Prostate gland (tissue), 2 donors: ENCODE data around the gene PAQR8. TPM values are rescaled to one million over a fixed set of nuclear protein-coding genes. Genes with fewer than 3 reads are reported as not detected.

Experiments used
- DNase-seq: peaks from one replicate; pipeline ENCODE4 v3.0.0-alpha.2; 2019; ENCODE audit warnings: low spot score
- H3K27ac ChIP-seq, 2 donors: fragments of 200-600 bp; sonication (generic); 2 replicates each; pipeline ENCODE4 v1.5.1; 2017 to 2019
- H3K27me3 ChIP-seq: fragments of 200-600 bp; sonication (generic); replicated peaks from 2 replicates; pipeline ENCODE4 v1.5.1; 2019; ENCODE audit not compliant: insufficient read depth
- H3K36me3 ChIP-seq, 2 donors: fragments of 200-600 bp; sonication (generic); 1 replicate in 1 of 2; 2 replicates in 1 of 2; pipeline versions ENCODE4 v1.5.1 to v1.8.1; 2017 to 2019
- H3K4me1 ChIP-seq: fragments of 200-600 bp; sonication (generic); replicated peaks from 2 replicates; pipeline ENCODE4 v1.5.1; 2019
- H3K4me3 ChIP-seq, 2 donors: fragments of 200-600 bp; sonication (generic); 2 replicates each; pipeline ENCODE4 v1.5.1; 2017 to 2019
- H3K9me3 ChIP-seq: fragments of 200-600 bp; sonication (generic); 2 replicates; pipeline ENCODE4 v1.5.1; 2017
- POLR2A ChIP-seq: fragments of 450-650 bp; IDR thresholded peaks from one replicate; pipeline ENCODE4 v1.6.1; 2016; ENCODE audit warnings: antibody characterized with exemption, mild to moderate bottlenecking
- POLR2AphosphoS5 ChIP-seq: sonication (generic); formaldehyde crosslinking; IDR thresholded peaks from one replicate; pipeline ENCODE4 v1.6.1; 2017; ENCODE audit warnings: antibody characterized with exemption
- WGBS: methylation state at CpG from one replicate; pipeline ENCODE4 v1.1.5; 2018; 5-methylcytosine and 5-hydroxymethylcytosine counted together
- intact Hi-C: fragments of 100-400 bp; cut with DNase I; formaldehyde crosslinking; loops from one replicate; pipeline ENCODE4 v1.14.2; 2022
- total RNA-seq, 2 donors: library from RNA; depleted of rRNA; stranded (reverse); fragments of >200 nt; gene quantifications; one replicate each; pipeline ENCODE4 v1.1.0, GENCODE V29; 2016
- TF ChIP-seq, protein P1 (sequence below), 4 experiments: fragments of 200-600 bp in 2 of 4; fragments of 450-650 bp in 2 of 4; sonication (generic) in 2 of 4; IDR thresholded peaks; 1 replicate in 3 of 4; 2 replicates in 1 of 4; pipeline ENCODE4 v1.5.1; 2016 to 2019; ENCODE audit warnings: antibody characterized with exemption in 4 of 4, mild to moderate bottlenecking in 2 of 4, moderate library complexity in 2 of 4

PAQR8 gene
- 10 to 100 TPM in 1 of 2 donors, 1 to 10 TPM in 1; 9.9 to 15.8 TPM for total RNA-seq

GRCh38 chr6:52361945-52362442, at the start of gene PAQR8:
TSS of gene PAQR8 (plus strand) at chr6:52362151. CDS start at chr6:52403214, 41,063 bp downstream.
- no peaks in the 10 kb centered on the region for H3K36me3 ChIP-seq
- H3K27ac ChIP-seq, result peak within 1 kb of the TSS; percentile 70 to 71
- H3K9me3 ChIP-seq, result no peaks in the 10 kb centered on the region
- no peaks in the 10 kb centered on the region for H3K27me3 ChIP-seq
- DNase-seq, result peak; percentile 48
- intact Hi-C loops, result loop anchor here (1.0 kb wide), 1 partner anchor 77 kb away; no protein-coding TSS in a partner anchor
- peak within 1 kb of the TSS; percentile 66 to 83 for H3K4me3 ChIP-seq
- no peaks in the 10 kb centered on the region for H3K4me1 ChIP-seq
- TF ChIP-seq POLR2A, result peak; percentile 59
- TF ChIP-seq, protein P1, sequence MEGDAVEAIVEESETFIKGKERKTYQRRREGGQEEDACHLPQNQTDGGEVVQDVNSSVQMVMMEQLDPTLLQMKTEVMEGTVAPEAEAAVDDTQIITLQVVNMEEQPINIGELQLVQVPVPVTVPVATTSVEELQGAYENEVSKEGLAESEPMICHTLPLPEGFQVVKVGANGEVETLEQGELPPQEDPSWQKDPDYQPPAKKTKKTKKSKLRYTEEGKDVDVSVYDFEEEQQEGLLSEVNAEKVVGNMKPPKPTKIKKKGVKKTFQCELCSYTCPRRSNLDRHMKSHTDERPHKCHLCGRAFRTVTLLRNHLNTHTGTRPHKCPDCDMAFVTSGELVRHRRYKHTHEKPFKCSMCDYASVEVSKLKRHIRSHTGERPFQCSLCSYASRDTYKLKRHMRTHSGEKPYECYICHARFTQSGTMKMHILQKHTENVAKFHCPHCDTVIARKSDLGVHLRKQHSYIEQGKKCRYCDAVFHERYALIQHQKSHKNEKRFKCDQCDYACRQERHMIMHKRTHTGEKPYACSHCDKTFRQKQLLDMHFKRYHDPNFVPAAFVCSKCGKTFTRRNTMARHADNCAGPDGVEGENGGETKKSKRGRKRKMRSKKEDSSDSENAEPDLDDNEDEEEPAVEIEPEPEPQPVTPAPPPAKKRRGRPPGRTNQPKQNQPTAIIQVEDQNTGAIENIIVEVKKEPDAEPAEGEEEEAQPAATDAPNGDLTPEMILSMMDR (IDR thresholded peaks at IDR 0.05), result no peak
- WGBS, result 0% methylated on average over 38 of the region's 69 CpGs

DNA sequence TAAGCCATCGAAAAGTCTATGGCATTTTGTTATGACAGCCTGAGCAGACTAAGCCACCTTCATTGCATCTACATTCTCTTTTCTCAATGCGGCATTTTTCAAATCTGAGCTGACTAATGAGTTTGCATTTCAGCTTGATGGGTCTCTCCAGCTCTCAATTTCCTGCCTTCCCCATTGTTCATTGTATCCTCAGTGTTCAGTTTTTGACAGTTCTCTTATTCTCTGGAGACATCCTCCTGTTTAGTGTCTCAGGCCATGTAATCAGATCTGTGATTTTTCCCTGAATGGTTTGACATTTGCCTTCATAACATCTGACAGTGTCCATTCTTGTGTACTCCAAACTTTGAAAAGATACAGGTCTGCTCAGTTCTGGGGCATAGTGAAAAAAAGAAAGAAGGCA, 49.5 kb upstream of the PAQR8 start:
- Histone ChIP-seq H3K4me1 (no peaks in the 10 kb centered on the region), H3K9me3 (no peaks in the 10 kb centered on the region)

DNA sequence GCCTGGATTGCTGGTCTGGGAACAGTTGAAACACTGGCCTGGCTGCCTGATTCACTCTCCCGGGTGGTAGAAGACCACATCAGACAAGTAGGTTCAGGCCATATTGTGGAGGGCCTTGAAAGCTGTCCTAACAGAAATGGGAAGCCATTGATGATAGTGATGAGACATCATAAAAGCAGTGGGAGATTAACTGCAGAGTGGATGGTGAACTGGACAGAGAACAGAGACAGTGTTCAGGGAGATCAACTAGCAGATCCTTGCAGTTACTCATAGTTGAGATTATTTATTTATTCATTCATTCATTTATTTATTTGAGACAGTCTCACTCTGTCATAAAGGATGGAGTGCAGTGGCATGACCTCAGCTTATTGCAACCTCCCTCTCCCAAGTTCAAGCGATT, 47.2 kb upstream of the PAQR8 start:
- Histone ChIP-seq H3K27me3 (no peaks in the 10 kb centered on the region), H3K4me3 (no peak overlapping the region), H3K27ac (no peak overlapping the region), H3K36me3 (no peaks in the 10 kb centered on the region), H3K9me3 (no peaks in the 10 kb centered on the region), H3K4me1 (no peaks in the 10 kb centered on the region)
- 86% methylated on average over 2 of the region's 2 CpGs for WGBS
- TF ChIP-seq POLR2A, result no peak
- TF ChIP-seq, protein P1 (IDR thresholded peaks at IDR 0.05), result no peak
- TF ChIP-seq POLR2AphosphoS5, result no peak
- no peak for DNase-seq
- intact Hi-C loops, result no loop called here

More for the DNA sequence above, 49.5 kb upstream of the PAQR8 start:
- WGBS, result 96% methylated on average over 2 of the region's 2 CpGs
- TF ChIP-seq POLR2AphosphoS5, result no peak
- no peak for TF ChIP-seq POLR2A
- TF ChIP-seq, protein P1 (IDR thresholded peaks at IDR 0.05), result no peak
- no peak for DNase-seq
- Histone ChIP-seq H3K27me3 (no peaks in the 10 kb centered on the region), H3K4me3 (no peak overlapping the region), H3K27ac (no peak overlapping the region), H3K36me3 (no peaks in the 10 kb centered on the region)
- intact Hi-C loops, result no loop called here

DNA sequence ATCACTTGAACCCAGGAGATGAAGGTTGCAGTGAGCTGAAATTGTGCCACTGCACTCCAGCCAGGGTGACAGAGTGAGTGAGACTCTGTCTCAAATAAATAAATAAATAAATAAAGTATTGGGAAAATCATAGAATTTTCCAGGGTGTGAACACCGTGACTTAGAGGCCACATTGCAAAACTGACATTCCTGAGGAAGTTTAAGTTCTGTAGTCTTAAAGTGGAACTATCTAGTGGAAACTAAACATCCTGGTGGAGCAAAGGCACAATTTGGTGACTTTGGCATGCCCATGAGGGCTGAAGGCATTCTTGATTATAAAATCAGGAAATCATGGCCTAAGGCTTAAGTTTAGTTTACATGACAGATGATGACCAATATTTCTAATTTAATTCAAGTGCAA, 44.7 kb upstream of the PAQR8 start:
- 90% methylated on average over 1 of the region's 1 CpG for WGBS
- no peaks in the 10 kb centered on the region for H3K27me3 ChIP-seq
- H3K4me1 ChIP-seq, result no peaks in the 10 kb centered on the region
- no peak overlapping the region for H3K27ac ChIP-seq
- no peaks in the 10 kb centered on the region for H3K36me3 ChIP-seq
- TF ChIP-seq POLR2A, result no peak
- no peak for TF ChIP-seq POLR2AphosphoS5
- TF ChIP-seq, protein P1 (IDR thresholded peaks at IDR 0.05), result no peak
- no peak overlapping the region for H3K4me3 ChIP-seq
- no peak for DNase-seq
- intact Hi-C loops, result no loop called here
- H3K9me3 ChIP-seq, result no peaks in the 10 kb centered on the region

DNA sequence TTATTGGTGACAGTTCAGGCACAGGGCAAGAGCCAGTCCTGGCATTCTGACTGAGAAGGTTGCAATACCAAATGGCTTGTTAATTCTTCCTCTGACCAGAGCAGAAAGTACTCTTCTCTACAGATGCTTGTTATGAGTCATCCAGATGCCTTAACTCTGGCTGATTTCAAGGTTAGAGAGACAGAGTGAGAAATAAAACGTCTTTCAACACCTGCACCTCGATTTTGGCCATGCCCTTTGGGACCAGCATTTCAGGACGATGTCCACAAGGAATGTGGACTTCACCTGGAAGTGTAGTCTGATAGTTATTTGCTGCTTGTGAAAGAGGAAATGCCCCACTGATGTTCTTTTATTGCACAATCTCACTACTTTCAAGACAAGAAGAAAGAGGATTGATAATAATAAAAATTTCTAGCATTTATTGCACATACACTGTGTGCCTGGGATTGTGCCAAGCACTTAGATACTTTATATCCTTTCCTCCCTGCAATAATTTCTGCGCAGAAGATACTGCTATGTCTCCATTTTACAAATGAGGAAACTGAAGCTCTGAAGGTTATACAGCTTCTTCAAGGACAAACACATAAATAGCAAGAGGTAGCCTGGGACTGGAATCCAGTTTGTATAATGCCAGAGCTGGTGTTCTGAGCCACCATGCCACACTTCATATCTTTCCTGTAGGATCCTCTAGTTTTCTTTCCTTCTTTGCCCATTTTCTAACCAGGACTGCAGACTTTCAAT, 43.9 kb upstream of the PAQR8 start:
- no peak for TF ChIP-seq POLR2A
- TF ChIP-seq, protein P1 (IDR thresholded peaks at IDR 0.05), result no peak
- no peak for TF ChIP-seq POLR2AphosphoS5
- no peak overlapping the region for H3K4me3 ChIP-seq
- H3K27me3 ChIP-seq, result no peaks in the 10 kb centered on the region
- H3K4me1 ChIP-seq, result no peaks in the 10 kb centered on the region
- intact Hi-C loops, result no loop called here
- 46% methylated on average over 4 of the region's 4 CpGs for WGBS
- H3K9me3 ChIP-seq, result no peaks in the 10 kb centered on the region
- DNase-seq, result no peak
- no peak overlapping the region for H3K27ac ChIP-seq
- no peaks in the 10 kb centered on the region for H3K36me3 ChIP-seq
